Upper lobe of left lung (tissue), 6 donors: ENCODE data around the gene SACS. TPM values are rescaled to one million over a fixed set of nuclear protein-coding genes. Genes with fewer than 3 reads are reported as not detected.

Experiments
- ATAC-seq, 2 donors: fragments of 200-7000 bp; cut with Tn5 transposase; one replicate each; pipeline ENCODE4 v1.9.1; 2022; ENCODE audit warnings: mild to moderate bottlenecking in 2 of 2, moderate library complexity in 2 of 2; ENCODE audit not compliant: low FRiP score in 2 of 2
- DNase-seq, 2 donors: peaks; one replicate each; pipeline ENCODE4 v3.0.0-alpha.2; 2019 to 2020
- H3K27ac ChIP-seq, 4 donors: fragments of 200-600 bp; sonication (generic); one replicate each; pipeline ENCODE4 v1.5.1; 2016 to 2019
- H3K27me3 ChIP-seq, 4 donors: fragments of 200-600 bp; sonication (generic); one replicate each; pipeline ENCODE4 v1.5.1; 2017 to 2019
- H3K36me3 ChIP-seq, 4 donors: fragments of 200-600 bp; sonication (generic); one replicate each; pipeline ENCODE4 v1.5.1; 2016 to 2019
- H3K4me1 ChIP-seq, 4 donors: fragments of 200-600 bp; sonication (generic); one replicate each; pipeline ENCODE4 v1.5.1; 2018 to 2019
- H3K4me3 ChIP-seq, 4 donors: fragments of 200-600 bp; sonication (generic); one replicate each; pipeline ENCODE4 v1.5.1; 2017 to 2019; ENCODE audit warnings: mild to moderate bottlenecking in 2 of 4, moderate library complexity in 1 of 4
- H3K9me3 ChIP-seq, 4 donors: fragments of 200-600 bp; sonication (generic); one replicate each; pipeline ENCODE4 v1.5.1; 2018 to 2019
- EP300 ChIP-seq, 4 donors: sonication (generic); formaldehyde crosslinking; IDR thresholded peaks; one replicate each; pipeline ENCODE4 v1.5.1; 2017; ENCODE audit warnings: antibody characterized with exemption in 4 of 4, control low read depth in 2 of 4
- POLR2A ChIP-seq, 4 donors: fragments of 450-650 bp; IDR thresholded peaks; one replicate each; pipeline ENCODE4 v1.5.1; 2016 to 2017; ENCODE audit warnings: antibody characterized with exemption in 4 of 4, mild to moderate bottlenecking in 2 of 4
- POLR2AphosphoS5 ChIP-seq, 2 donors: sonication (generic); formaldehyde crosslinking; IDR thresholded peaks; one replicate each; pipeline ENCODE4 v1.5.1; 2017; ENCODE audit warnings: antibody characterized with exemption in 2 of 2
- WGBS, 2 donors: methylation state at CpG; one replicate each; pipeline ENCODE4 v1.1.5; 2017 to 2018; 5-methylcytosine and 5-hydroxymethylcytosine counted together
- total RNA-seq, 6 donors: library from RNA; depleted of rRNA in 4 of 6; stranded (reverse); fragments of >200 nt in 4 of 6; gene quantifications; one replicate each; pipeline versions ENCODE4 v1.1.0 to v1.2.1, GENCODE V29; 2016 to 2021
- TF ChIP-seq, protein P1 (sequence below), 6 experiments: fragments of 450-650 bp in 4 of 6; fragments of 200-600 bp in 2 of 6; sonication (generic) in 2 of 6; IDR thresholded peaks; one replicate each; pipeline ENCODE4 v1.5.1; 2016 to 2019; ENCODE audit warnings: antibody characterized with exemption in 6 of 6
- donor health status: DM: no; HTN: no; CAD: no; lungs with moderate emphysema.
- donor health status: DM: no; HTN: yes; CAD: no; lungs with severe emphysema.

The SACS gene
- total RNA-seq, 6 donors from 2014 or later, result 2.4 to 25.1 (median 9.7) TPM

DNA sequence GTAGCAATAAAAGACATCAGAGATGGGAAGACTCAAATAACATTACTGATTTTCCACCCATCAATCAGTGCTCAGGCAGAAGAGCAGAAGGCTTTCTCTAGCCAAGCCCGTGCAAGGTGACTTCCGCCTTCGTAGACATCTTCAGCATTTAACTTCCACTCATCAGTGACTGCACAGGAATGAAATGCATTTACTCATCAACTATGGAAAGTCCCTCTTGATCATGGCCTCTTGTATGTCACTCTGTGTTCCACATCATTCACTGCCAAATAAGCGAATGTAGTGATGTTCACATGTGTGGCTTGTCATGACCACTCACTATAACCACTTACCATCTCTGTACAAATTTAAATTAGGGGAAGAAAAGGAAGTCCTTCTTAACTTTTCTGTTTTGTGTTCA lies 49.4 kb downstream of the SACS start:
- no peaks in the 10 kb centered on the region for H3K27me3 ChIP-seq
- TF ChIP-seq POLR2A (IDR thresholded peaks at IDR 0.05), result no peak
- TF ChIP-seq, protein P1, sequence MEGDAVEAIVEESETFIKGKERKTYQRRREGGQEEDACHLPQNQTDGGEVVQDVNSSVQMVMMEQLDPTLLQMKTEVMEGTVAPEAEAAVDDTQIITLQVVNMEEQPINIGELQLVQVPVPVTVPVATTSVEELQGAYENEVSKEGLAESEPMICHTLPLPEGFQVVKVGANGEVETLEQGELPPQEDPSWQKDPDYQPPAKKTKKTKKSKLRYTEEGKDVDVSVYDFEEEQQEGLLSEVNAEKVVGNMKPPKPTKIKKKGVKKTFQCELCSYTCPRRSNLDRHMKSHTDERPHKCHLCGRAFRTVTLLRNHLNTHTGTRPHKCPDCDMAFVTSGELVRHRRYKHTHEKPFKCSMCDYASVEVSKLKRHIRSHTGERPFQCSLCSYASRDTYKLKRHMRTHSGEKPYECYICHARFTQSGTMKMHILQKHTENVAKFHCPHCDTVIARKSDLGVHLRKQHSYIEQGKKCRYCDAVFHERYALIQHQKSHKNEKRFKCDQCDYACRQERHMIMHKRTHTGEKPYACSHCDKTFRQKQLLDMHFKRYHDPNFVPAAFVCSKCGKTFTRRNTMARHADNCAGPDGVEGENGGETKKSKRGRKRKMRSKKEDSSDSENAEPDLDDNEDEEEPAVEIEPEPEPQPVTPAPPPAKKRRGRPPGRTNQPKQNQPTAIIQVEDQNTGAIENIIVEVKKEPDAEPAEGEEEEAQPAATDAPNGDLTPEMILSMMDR (IDR thresholded peaks at IDR 0.05), result no peak
- TF ChIP-seq POLR2AphosphoS5 (IDR thresholded peaks at IDR 0.05), result no peak
- no peak for TF ChIP-seq EP300 (IDR thresholded peaks at IDR 0.05)
- H3K36me3 ChIP-seq, result no peaks in the 10 kb centered on the region
- no peak overlapping the region for H3K4me3 ChIP-seq
- no peak for ATAC-seq
- DNase-seq, result no peak
- 81 to 94% methylated on average over 4 of the region's 4 CpGs for WGBS, 2 donors
- H3K4me1 ChIP-seq, result no peaks in the 10 kb centered on the region
- no peak overlapping the region for H3K27ac ChIP-seq
- no peaks in the 10 kb centered on the region for H3K9me3 ChIP-seq

DNA sequence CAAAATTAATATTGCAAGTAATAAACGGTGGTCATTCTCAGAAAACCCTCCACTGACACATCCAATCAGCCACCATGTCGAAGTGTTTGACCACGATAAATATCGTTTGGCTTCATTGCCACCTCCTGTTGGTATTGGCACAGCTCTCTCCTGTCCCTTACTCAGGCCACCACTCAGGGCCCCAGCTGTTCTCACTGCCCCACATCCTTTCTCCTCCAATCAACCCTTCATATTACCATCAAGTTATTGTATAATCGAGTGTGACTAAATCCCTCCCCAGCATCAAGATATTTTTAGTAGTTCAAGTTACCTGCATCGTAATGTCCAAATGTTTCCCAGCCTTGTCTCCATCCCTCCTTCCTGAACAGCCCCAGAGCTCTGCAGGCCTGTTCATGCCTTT lies 50.4 kb downstream of the SACS start:
- H3K4me1 ChIP-seq, result peaks cover 0 to 5% (median 0%) of the 10 kb centered on the region in 4 donors
- H3K36me3 ChIP-seq, result no peaks in the 10 kb centered on the region
- no peak overlapping the region for H3K4me3 ChIP-seq
- DNase-seq, result no peak
- 92% methylated on average over 6 of the region's 6 CpGs for WGBS, 2 donors
- TF ChIP-seq POLR2A (IDR thresholded peaks at IDR 0.05) (no peak), EP300 (IDR thresholded peaks at IDR 0.05) (no peak), POLR2AphosphoS5 (IDR thresholded peaks at IDR 0.05) (no peak)
- TF ChIP-seq, protein P1 (IDR thresholded peaks at IDR 0.05), result no peak
- H3K27me3 ChIP-seq, result no peaks in the 10 kb centered on the region
- H3K9me3 ChIP-seq, result no peaks in the 10 kb centered on the region
- no peak overlapping the region for H3K27ac ChIP-seq
- no peak for ATAC-seq

DNA sequence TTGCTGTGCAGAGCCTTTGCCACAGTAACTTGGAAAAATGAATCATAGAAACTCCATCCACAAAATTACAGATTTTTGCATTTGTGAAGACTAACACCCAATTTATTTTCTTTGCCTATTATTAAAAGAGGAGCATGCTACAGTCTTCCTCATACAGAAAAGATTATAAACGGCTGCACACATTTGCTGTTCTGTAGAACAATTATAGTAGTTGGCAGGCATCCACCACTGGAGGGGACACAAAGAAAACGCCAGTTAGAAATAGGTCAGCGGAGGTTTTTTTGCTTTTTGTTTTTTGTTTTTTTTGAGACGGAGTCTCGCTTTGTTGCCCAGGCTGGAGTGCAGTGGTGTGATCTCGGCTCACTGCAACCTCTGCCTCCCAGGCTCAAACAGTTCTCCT lies 51.6 kb downstream of the SACS start:
- Histone ChIP-seq H3K9me3 (no peaks in the 10 kb centered on the region), H3K36me3 (no peaks in the 10 kb centered on the region), H3K4me1 (peaks cover 0 to 11% (median 2%) of the 10 kb centered on the region in 4 donors), H3K4me3 (no peak overlapping the region), H3K27me3 (no peaks in the 10 kb centered on the region), H3K27ac (no peak overlapping the region)
- DNase-seq (no peak), ATAC-seq (no peak)
- no peak for TF ChIP-seq POLR2AphosphoS5 (IDR thresholded peaks at IDR 0.05)
- TF ChIP-seq POLR2A (IDR thresholded peaks at IDR 0.05), result no peak
- no peak for TF ChIP-seq EP300 (IDR thresholded peaks at IDR 0.05)
- TF ChIP-seq, protein P1 (IDR thresholded peaks at IDR 0.05), result no peak
- WGBS, 2 donors, result 47 to 55% methylated on average over 6 of the region's 6 CpGs

DNA sequence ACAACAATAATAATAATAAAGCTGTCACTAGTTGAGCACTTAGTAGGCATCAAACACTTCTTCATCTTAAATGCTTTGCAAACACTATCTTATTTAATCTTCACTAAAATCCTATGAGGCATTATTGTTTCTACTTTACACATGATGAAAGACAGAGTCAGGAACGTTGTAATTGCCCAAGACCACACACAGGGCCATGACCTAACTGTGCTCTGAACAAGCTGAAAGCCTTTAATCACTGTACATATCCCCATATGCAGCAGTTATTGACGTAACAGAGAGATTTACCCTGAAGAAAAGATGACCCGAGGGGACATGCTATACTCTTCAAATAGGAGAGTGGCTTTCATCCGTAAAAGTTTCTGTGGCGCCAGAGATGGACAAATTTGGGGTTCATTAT lies 53.0 kb downstream of the SACS start:
- ATAC-seq, result no peak
- TF ChIP-seq, protein P1 (IDR thresholded peaks at IDR 0.05), result no peak
- no peak for TF ChIP-seq POLR2A (IDR thresholded peaks at IDR 0.05)
- TF ChIP-seq EP300 (IDR thresholded peaks at IDR 0.05), result no peak
- no peak for TF ChIP-seq POLR2AphosphoS5 (IDR thresholded peaks at IDR 0.05)
- no peaks in the 10 kb centered on the region for H3K27me3 ChIP-seq

DNA sequence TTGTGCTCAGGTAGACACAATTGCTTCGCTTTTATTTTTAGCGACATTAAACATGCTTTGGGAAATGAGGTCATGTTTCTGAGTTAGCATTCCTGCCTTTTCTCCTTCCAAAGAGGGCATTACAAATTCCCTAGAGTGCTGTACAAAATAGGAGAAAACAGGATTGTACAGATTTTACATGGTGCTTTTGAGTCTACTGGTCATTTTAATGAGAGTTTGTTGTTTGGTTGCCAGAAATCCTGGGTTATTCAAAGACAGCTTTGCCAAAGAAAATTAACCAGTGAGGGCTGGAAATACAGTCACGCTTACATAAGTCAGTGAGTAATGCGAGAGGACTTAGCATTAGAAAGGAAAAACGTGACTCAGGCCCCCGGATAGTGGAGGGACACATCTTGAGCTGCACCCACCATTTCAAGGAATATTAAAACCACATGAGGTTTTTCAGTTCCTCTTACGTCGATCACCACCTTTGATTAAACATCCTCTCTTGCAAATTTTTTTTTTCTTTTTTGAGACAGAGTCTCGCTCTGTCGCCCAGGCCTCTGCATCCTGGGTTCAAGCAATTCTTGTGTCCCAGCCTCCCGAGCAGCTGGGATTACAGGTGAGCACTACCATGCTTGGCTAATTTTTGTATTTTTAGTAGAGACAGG lies 55.4 kb downstream of the SACS start:
- ATAC-seq (peak in 1 of 2 donors; percentile 32), DNase-seq (no peak)
- H3K27me3 ChIP-seq, result no peaks in the 10 kb centered on the region
- no peaks in the 10 kb centered on the region for H3K36me3 ChIP-seq
- no peak overlapping the region for H3K4me3 ChIP-seq
- TF ChIP-seq, protein P1 (IDR thresholded peaks at IDR 0.05), result no peak
- TF ChIP-seq POLR2A (IDR thresholded peaks at IDR 0.05) (no peak), EP300 (IDR thresholded peaks at IDR 0.05) (no peak), POLR2AphosphoS5 (IDR thresholded peaks at IDR 0.05) (no peak)
- H3K9me3 ChIP-seq, result no peaks in the 10 kb centered on the region
- 47 to 66% methylated on average over 11 of the region's 11 CpGs for WGBS, 2 donors
- H3K27ac ChIP-seq, result peak overlapping the region in 2 of 4 donors; percentile 31 to 49
- peaks cover 0 to 25% (median 7%) of the 10 kb centered on the region in 4 donors for H3K4me1 ChIP-seq

More for the DNA sequence above, 53.0 kb downstream of the SACS start:
- Histone ChIP-seq H3K9me3 (no peaks in the 10 kb centered on the region), H3K4me3 (no peak overlapping the region), H3K27ac (no peak overlapping the region), H3K4me1 (peaks cover 0 to 17% (median 4%) of the 10 kb centered on the region in 4 donors), H3K36me3 (no peaks in the 10 kb centered on the region)
- DNase-seq, result no peak
- 75 to 82% methylated on average over 5 of the region's 5 CpGs for WGBS, 2 donors
